Gastrocnemius medialis (tissue), 4 donors: ENCODE data around the gene TBX5.

Experiments used
- POLR2A ChIP-seq, 2 donors: fragments of 450-650 bp; IDR thresholded peaks; one replicate each; pipeline ENCODE4 v1.6.1; 2017; ENCODE audit warnings: antibody characterized with exemption in 2 of 2, mild to moderate bottlenecking in 2 of 2, moderate library complexity in 2 of 2
- TF ChIP-seq, protein P1 (sequence below), 5 experiments: fragments of 450-650 bp in 3 of 5; fragments of 200-600 bp in 2 of 5; sonication (generic) in 2 of 5; IDR thresholded peaks in 4 of 5; conservative IDR thresholded peaks in 1 of 5; 1 replicate in 4 of 5; 2 replicates in 1 of 5; pipeline ENCODE4 v1.5.1; 2016 to 2019; ENCODE audit warnings: antibody characterized with exemption in 5 of 5, mild to moderate bottlenecking in 3 of 5, moderate library complexity in 3 of 5

DNA sequence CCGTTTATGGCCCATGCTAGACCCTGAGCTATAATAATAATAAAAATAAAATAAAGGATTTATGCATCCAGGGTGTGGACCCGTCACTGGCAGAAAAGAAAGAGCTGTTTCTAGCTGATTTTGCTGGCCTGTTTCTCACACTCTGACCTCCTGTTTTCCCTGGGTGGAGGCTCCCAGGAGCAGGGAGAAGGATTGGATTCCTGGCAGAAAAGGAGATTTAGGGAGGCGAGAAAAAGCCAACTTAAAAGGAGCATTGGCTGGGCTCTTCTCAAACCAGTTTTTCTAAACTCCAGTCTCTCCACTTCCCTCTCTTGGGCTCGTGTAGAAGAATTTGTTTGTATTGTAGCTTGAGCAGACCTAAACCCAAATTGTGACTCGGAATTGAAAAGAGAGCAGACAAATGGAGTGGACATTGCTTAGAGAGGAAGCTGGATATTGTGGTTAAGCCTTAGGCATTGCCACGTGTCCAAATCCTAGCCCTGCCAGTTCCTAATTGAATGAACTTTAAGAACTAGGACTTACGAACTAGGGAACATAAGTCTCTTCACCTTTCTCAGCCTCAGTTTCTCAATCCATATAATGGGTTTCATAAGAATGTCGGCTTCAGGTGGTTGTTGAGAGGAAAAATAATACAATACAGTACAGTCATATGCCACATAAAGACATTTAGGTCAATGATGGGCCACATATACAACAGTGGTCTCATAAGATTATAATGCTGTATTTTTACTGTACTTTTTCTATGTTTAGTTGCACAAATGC lies 14.4 kb upstream of the TBX5 start:
- no peak for TF ChIP-seq POLR2A (IDR thresholded peaks at IDR 0.05)
- TF ChIP-seq, protein P1, sequence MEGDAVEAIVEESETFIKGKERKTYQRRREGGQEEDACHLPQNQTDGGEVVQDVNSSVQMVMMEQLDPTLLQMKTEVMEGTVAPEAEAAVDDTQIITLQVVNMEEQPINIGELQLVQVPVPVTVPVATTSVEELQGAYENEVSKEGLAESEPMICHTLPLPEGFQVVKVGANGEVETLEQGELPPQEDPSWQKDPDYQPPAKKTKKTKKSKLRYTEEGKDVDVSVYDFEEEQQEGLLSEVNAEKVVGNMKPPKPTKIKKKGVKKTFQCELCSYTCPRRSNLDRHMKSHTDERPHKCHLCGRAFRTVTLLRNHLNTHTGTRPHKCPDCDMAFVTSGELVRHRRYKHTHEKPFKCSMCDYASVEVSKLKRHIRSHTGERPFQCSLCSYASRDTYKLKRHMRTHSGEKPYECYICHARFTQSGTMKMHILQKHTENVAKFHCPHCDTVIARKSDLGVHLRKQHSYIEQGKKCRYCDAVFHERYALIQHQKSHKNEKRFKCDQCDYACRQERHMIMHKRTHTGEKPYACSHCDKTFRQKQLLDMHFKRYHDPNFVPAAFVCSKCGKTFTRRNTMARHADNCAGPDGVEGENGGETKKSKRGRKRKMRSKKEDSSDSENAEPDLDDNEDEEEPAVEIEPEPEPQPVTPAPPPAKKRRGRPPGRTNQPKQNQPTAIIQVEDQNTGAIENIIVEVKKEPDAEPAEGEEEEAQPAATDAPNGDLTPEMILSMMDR (IDR thresholded peaks at IDR 0.05 in 4 of 5, conservative IDR thresholded peaks at IDR 0.05 in 1 of 5), result no peak
